HuH-7.5 (cell line): ENCODE data around the gene AUTS2.

Experiments
- DNase-seq: peaks from one replicate; pipeline ENCODE4 v3.0.0; 2011; ENCODE audit warnings: low spot score

Gene AUTS2

DNA sequence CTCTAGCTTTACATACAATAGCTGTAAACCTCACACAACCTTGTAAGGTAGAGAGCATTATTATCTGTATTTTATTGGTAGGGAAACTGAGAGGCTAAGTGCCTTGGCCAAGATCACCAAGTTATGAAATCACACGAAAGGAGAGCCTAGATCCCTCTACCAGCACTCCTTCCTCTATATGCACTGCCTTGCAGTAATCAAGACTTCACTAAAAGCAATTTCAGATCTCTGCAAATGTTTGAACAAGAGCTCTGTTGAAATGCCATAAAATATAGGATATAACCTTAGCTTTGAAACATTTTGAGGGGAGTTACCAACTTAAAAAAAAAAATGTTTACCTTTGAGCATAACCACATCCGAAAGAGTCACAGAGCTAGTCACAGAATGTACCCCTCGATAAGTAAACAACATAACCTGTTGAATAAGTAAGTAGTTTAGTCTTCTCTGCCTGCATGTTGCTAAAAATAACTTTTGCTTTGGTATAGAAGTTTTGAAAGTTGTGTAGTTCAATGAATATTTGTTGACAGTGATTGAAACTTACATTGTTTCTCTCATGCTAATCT lies 709.4 kb downstream of the AUTS2 start:
- DNase-seq = no peak

DNA sequence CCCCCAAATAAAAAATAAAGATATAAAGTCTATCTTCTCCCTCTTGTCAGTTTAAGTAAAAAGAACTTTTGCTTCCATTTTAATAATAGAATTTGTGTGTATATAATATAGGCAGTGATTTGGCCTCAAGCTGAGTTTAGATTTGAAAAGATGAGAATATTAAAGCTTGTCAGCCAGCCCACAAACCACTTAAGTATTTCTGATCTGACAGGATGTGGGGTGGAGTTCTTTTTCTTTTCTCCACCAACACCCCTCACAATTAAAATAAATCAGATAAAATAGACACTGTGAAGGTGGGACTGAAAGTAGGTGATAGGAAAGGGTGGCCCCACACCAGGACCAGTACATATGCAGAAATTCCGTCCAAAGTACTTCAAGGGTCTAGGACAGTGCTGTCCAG lies 714.1 kb downstream of the AUTS2 start:
- DNase-seq = no peak

DNA sequence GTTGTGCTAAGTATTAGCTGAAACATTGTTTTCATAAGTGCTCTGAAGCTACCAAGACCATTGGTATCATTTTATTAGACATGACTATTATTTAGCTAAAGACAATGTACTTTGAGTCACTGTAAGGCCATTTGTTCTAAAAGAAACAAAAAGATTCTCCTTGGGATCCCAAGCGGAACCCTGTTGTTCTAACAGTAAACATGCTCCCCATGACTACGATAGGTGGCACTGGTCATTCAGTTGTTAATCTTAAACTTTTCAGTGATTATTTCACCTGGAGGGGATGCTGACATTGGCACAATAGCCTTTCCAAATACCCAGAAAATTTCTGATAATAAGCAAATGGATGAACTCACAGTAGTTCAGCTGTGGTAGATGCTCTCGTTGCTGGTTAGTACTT lies 715.0 kb downstream of the AUTS2 start:
- DNase-seq = no peak

DNA sequence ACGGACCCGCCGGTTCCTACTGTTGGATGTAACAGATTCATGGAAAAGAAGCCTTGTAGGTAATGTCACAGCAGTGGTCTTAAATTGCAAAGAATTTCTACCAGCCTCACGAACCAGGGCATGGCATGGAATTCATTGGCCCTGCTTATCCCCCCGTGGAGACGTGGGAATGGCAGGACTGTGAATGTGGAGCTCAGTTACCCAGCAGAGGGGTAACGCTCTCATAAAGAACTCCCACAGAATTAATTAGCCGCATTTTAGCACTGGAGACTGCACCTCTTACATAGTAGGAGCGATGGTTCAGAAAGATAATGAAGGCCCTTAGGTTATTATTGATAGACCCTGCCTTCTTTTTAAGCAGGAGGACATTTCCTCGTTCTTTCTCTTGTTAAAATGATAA lies 715.4 kb downstream of the AUTS2 start:
- no peak for DNase-seq

DNA sequence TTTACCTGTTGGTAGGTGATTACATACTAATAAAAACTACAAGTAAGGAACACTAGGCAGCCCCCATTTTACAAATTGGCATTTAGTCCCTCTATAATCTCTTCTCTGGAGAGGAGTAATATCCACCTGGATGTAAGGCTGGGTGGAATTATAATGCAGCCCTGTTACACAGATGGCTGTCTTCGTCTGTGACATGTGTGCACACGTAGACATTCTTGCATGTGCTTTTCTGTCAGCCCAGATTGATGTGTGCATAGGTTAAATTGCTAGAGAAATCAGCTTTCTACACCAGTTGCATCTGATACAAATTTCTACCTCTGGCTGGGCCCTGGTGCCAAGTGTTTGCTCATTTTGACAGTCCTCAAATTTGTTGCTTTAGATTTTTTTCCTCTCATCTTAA lies 715.9 kb downstream of the AUTS2 start:
- DNase-seq = no peak

DNA sequence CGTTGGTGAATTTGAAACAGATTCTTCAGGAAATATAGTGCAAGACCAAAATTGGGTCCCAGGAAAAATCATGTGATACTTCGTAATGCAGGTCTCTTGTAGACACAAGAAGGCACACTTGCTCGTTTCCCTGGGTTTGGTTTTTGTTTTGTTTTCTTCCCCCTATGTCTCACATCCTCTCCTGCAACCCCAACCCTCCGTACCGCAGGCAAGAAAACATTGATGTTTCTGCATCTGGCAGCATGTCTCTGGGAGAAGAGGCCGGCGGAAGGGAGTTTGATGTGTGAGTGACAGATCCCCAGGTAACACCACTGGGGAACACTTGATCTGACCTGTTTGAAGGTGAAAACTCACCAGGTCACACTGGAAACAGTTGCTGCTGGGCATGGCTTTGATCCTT lies 718.5 kb downstream of the AUTS2 start:
- no peak for DNase-seq

DNA sequence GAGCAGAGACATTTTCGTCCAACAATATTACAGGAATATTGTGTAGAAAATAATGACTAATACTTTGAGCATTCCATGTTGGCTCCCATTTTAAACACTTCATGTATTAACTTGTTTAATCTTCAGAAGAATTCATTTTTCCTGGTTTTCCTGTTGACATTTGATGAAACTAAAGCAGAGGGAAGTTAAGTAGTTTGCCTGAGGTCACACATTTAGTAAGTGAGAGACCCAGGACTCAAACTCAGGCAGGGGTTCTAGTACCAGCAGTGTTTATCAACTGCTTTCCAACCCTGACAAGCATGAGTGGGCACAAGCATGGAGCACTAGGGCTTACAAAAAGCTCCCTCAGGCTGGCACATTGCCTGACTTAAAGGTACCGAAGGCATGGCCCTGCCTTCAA lies 719.1 kb downstream of the AUTS2 start:
- no peak for DNase-seq

DNA sequence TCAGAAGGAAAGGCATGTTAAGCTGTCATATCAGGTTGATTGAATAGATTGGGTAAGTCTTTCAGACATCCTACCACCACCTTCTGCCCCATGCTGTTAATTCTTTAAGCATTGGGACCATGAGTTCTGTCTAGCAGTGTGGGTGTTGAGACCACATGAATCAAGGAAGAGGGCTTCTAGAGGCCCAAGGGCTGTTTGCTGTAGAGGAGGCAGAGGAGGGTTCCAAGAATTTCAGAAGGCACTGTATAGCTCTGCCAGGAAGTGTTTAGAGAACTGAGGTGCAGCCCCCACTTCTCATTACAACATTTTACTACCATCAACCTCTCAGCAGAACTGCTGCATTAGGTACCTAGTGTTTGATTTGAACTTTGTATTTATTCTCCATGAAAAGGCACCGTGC lies 720.2 kb downstream of the AUTS2 start:
- DNase-seq = no peak

DNA sequence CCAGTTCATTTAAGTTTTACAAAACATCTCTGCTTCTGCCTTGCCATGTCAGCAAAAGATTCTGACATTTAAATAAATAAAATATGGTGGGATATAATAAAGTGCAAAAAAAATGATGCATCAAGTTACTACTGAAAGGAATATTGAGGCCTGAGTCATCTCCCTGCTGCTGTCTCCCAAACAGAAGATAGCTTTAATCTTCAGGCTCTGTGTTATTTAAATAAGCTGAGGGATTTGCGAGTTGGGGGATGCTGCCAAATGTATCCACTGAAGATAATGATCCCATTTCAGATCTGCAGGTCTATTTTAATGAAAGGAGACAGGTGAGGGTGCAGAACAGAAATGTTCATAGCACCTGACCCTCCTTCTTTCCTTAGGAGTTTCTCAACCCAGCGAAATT lies 720.8 kb downstream of the AUTS2 start:
- DNase-seq = no peak

DNA sequence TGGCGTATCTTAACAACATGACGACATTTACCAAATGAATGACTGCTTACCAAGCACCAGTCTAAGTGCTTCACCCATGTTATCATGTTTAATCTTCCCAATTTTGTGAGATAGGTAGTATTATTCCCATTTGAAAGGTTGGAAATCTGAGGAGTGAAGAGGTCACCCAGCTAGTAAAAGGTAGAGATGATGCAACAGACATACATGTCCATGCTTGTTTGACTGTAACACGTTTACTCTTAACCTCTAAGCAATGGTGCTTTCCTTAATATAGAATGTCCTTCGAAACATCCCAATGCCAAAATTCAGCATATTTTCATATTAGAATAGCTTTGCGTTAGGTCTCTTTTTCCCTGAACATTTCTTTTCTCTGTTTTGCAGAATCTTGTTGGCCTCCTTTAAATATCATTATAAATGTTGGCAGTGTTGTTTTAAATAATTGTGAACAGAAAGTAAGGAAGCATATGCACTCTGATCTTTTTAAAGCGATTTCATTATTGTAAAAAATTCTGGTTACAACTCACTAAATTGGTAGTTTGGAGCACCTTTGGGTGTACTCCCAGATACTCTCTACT lies 722.8 kb downstream of the AUTS2 start:
- DNase-seq = no peak

DNA sequence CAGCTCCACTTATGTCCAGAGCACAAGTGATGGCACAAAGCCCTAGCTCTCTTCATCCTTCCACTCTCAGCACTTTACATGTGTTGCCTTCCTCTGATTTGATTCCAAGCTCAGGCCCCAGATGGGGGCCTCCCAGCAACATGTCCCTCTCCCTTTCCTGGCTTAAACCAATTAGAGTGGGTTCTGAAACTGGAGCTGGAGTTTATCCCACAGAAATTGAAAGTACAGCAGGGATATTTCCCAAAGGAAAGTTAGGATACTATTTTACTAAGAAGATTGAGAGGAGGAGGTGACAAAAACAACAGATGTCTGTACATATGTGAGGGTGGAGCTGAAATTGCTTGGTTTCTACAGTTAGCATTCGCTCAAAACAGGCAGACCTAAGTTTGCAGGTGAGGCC lies 724.6 kb downstream of the AUTS2 start:
- no peak for DNase-seq

DNA sequence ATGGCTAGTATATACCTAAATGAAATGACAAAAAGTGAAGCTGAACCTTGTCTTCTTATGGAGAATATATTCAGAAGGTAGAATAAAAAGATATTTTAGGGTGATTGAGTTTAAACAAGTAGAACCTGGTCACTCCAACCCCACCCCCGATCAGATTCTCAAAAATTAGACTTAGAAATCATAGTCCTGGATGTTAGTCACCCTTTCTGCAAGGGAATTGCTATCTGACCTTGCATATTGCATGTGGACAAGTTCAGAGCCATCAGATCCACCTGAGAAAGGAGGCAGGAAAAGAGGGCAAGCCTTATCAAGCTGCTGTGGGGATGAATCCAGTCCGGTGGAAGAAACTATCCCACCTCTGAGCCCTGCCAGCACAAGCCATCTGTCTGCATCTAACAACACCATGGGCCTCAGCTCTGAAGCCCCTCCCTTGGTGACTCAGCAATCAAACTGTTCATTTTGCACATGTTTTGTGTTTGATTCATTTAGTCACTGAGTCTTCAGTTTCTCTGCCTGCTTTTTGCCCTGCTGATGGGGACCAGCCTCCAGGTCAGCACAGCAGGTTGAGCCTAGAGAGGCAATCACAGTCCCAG lies 727.3 kb downstream of the AUTS2 start:
- no peak for DNase-seq

DNA sequence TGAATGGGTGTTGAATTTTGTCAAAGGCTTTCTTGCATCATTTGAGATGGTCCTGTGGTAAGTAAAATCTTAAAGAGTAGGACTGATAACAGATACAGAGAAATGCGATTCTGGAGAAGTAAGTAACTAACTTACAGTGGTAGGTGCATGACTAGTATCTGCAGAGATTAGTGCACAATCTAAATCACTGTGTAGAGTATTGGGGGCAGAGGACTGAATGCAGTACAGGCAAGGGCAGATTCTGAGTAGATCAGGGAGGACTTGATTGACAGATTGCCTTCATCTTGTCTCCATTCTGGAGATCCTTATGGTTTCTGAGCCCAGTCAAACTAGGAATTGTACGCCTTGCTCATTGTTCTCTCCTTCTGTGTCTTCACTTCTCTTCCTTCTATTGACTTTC lies 736.0 kb downstream of the AUTS2 start:
- DNase-seq = no peak

DNA sequence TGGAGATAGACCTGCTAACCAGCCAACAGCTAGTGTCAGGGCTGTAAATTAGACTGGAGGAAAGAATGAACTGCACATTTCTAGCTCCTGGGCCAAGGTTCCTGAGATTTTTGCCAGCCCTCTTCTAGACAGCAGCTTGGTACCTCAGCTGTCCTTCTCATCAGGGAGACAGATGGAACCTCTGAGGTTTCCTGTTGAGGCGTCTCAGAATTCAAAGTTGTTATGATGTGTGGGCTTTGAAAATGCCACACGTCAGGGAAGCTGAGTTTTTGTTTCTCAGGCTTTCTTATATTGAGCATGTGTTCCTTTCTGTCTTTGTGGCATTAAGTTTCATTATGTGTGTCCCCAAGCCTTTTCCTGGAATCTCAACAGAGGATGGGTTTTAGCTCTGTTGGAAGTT lies 736.6 kb downstream of the AUTS2 start:
- DNase-seq = no peak

DNA sequence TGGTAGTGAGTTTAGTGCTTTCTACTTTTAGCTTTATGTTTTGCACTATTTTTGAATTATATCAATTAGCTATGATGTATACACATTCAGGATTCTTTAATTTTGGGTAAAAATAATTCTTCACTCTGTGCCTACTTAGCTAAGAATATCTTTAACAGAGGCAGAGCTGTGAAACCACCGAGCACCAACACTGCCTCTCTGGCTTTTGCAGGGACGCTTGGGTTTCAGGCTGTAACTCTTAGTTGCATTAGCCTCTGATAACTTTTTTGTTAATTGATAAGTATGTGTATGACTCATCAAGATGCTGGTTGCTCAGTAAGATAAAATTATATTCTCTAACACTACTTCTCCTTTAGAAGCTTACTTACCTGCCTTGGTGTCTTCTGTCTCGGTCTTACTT lies 738.3 kb downstream of the AUTS2 start:
- DNase-seq = no peak

DNA sequence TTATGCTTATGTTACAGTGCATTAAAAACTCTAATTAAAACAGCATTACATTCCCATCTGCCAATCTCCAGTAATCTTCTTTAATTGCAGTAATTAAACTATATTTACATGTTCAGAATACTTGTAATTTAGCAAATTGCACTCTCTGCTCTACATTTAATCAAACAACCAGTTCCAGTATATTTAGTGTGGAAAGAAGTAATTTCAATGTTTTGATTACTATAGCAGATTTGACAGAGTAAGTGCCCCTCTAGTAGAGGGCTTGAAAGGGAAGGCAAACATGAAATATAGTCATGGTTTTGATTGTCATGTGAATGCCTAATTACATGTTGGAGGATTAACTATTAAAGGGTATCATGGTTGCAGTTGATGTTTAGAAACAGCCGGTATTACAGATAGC lies 739.7 kb downstream of the AUTS2 start:
- DNase-seq = no peak

DNA sequence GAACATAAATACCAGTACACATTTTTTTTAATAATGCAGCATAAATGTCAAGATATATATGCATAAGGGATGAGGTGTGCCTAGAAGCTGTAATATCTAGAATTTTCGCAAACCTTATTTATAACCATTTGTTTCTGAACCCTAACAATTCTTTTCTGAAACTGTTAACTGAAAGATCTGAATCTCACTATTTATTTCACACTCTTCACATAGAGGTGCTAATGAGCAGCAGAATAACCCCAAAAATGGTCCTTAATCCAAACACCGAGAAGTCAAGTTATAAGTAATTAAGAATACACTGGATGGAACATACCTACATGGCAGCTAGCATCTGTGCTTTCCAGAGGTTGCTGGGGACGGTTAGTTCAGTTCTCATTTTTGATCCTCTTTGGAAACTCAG lies 742.0 kb downstream of the AUTS2 start:
- no peak for DNase-seq

DNA sequence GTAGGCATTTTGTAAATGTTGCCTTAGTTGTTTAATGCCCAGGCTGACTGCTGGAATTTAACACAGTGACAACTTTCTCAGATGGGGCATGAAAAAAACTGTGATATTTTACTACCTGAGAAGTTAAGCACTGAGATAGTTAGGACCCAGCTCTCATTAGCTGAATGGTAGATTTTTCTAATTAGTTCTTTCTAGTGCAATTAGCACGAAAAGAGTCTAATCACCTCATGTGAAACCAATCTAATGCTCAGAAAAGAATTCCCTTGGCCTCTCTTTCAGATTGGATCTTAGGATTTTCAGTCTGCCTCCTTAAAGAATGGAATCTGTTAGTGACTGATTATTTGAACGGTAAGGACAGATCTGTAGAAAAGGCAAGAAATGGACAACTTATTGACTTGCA lies 743.2 kb downstream of the AUTS2 start:
- DNase-seq = no peak

DNA sequence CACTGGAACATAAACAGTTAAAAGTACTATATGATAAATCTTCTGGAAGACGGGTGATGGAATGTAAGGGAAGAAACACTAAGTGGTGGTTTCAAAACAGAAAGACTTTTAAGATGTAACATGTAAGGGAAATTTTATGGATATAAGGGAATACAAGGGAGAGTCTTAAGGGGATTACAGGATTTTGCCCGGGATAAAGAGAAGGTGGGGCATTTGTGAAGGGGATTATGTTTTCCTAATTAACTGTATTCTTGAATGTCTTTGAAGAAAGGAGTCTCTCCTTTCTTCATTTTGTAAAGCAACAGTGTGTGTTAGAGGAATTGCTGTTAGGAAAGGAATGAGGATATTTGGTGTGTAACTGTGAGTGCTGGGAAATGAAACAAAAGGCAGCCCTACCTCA lies 745.2 kb downstream of the AUTS2 start:
- no peak for DNase-seq

DNA sequence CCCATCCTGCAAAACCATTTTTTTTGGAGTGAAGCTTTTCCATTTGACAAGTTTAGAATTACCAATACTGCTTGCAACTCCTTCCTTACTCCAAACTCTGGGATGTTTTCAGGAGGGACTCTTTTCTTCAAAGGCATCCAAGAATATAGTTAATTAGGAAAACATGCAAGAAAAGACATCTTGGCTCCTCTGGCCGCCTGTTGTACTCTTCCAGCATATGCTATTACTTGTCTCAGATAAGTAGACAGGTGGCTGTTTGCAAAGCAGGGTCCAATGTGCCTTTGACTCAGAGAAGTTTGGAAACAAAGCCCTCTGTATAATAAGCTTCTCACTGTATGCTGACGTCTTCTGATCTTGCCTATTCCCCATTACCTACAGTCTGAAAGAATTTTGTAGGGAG lies 746.5 kb downstream of the AUTS2 start:
- no peak for DNase-seq

DNA sequence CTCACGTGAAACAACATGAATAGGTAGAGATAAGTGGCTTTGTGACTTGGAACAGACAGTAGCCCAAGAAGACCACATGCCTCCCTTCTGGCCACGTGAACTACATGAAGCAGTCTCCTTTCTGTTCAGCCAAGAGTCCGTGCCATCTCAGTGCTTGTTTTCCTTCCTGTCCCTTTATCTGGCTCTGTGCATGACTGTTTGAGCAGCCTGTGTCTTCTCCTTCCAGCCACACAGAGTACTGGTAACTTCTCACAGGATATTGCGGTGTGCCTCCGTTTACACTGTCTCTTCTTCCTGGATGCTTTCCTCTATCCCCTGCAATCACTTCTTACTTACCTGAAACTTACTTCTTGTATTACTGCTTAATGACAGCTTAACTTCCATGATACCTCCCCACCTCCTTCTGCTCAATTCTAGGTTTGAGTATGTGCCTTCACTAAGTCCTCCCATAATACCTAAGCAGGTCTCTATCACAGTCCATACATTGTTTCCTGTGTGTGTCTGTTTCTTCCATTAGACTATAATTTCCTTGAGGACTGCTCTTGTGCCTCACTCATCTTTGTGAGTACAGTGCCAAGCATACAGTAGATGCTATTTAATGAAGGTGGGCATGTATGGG lies 748.7 kb downstream of the AUTS2 start:
- no peak for DNase-seq

DNA sequence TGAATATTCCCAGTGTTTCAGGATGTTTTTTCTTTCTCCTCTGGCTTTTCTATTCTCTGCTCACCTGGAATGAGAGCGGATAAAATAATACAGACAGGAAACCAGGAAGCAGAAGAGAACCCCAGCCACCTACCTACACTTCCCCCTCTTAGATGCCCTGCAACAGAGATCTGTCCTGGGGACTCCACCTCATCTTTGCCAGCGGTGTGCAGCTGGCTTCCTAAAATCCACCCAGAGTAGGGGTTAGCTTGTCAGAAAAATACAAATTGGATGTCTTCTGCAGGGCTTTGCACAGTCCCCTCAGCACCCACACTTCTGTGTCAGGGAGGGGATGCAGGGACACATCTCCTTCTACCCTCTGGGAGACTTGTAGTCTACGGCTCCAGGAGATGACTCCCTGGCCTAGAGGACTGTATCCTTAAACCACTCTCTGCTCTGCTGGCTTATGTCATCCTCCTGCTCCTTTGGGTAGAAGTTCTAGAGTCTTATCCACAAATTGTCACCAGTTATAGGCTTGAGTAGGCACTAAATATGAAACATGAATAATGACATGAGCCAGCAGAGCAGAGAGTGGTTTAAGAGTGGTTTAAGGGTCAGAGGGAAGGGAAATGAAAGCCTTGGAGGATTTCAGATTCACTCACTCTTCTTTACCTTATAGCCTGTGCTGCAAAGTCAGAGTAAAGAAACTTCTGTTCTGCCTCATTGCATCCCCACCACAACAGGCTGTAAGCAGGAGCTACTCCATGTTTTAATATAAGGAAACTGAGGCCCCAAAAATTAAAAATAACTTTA lies 749.4 kb downstream of the AUTS2 start:
- no peak for DNase-seq

DNA sequence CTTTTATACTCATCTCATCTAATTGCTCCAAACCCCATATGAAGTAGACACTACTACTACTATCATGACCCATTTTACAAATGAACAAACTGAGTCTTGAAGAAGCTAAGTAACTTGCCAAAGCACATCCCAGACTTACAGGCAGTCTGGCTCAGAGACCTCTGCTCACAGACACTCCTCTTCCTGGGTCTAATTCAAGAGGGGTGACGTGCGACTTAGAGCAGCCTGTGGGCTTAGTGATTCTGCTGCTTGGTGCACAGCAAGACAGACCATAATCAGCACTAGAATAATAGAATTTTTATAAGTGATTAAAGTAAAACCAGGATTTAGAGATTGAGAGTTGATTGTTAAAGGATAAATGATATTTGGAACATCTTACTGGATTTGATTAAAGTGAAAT lies 750.8 kb downstream of the AUTS2 start:
- DNase-seq = no peak
